Measurements from ENCODE around the gene NUP188.
"Not testable (repeated sequence)": the region's sequence is repeated elsewhere in the genome, so short reads cannot be mapped to it uniquely, and the experiment has no call there.

Gene NUP188

DNA sequence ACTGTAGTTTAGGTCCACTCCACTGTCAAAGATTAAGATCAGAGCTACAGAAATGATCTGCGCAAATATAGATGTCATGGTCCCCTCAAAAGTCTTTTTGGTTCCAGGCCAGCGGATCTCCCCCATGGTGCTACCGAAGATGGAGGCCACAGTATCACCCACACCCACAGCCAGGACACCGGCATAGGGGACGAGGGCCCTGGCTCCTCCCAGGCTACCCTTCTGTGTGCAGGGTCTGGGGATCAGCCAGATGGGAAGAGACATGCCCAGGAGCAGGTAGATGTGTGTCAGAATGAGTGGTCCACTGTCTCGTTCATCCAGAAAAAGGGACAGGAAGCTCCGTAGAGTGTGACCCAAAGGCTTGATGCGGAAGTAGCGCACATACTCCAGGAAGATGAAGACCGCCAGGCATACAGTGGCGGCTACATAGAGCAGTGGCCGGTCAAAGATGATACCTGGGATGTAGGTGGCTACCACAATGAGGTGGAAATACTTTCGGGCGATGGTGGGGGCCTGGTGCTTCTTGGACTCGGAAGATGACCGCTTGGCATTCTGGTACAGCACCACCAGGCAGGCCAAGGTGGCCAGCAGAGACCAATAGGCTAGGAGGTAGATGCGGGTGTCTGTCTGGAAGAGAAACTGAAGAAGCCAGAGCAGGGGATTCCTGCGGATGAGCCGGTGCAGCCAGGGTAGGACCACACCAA, 1.5 kb upstream of the NUP188 start:
- no peak for DNase-seq (ENCODE audit: low read depth, low spot score)
- ChIA-PET POLR2A (no interaction called here), CTCF (interaction anchor here (1.0 to 7.1 kb wide), 2 partner anchors 17 to 18 kb away, joined by 4 to 46 read pairs; no protein-coding TSS in a partner anchor)
- TF ChIP-seq, protein P1, sequence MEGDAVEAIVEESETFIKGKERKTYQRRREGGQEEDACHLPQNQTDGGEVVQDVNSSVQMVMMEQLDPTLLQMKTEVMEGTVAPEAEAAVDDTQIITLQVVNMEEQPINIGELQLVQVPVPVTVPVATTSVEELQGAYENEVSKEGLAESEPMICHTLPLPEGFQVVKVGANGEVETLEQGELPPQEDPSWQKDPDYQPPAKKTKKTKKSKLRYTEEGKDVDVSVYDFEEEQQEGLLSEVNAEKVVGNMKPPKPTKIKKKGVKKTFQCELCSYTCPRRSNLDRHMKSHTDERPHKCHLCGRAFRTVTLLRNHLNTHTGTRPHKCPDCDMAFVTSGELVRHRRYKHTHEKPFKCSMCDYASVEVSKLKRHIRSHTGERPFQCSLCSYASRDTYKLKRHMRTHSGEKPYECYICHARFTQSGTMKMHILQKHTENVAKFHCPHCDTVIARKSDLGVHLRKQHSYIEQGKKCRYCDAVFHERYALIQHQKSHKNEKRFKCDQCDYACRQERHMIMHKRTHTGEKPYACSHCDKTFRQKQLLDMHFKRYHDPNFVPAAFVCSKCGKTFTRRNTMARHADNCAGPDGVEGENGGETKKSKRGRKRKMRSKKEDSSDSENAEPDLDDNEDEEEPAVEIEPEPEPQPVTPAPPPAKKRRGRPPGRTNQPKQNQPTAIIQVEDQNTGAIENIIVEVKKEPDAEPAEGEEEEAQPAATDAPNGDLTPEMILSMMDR (IDR thresholded peaks at IDR 0.05; ENCODE audit: insufficient read depth, low read length, missing control alignments), result no peak
- peak overlapping the region; percentile 97 for H3K4me3 ChIP-seq (ENCODE audit: low read depth, low read length)

DNA sequence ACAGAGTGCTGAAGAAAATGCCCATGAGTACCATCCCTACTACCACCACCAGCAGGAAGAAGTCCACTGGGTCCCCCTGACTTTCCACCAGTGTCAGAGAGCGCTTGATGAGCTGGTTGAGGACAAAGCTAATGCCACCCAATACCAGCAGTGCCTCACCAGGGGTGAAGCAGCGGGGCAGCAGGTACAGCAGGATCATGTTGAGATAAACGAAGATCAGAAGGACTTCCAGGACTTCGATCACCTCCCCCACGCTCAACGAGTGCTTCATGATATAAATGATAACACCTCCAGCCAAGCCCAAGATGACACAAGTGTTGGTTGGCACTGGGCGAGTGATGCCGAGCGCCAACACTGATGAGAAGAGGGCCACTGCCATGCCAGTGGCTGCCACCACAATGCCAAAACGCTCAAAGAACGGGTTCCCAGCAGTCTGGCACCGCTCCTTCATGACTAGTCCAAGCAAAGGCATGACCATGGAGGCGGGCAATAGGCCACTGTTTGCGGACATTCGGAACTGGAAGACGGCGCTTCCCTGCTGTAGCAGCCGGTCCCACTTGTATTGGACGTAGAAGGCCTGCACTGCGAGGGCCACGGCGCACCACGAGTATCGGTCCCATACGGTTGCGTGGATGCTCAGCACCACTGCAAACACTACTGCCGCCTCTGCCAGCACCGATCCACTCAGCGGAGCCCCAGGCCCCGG, 775 bp upstream of the NUP188 start:
- TF ChIP-seq, protein P1 (IDR thresholded peaks at IDR 0.05; ENCODE audit: insufficient read depth, low read length, missing control alignments), result no peak
- DNase-seq (ENCODE audit: low read depth, low spot score), result no peak
- ChIA-PET CTCF (interaction anchor here (1.0 kb wide), 1 partner anchor 18 kb away, joined by 4 read pairs; no protein-coding TSS in a partner anchor), POLR2A (interaction anchor here (0.8 kb wide), 1 partner anchor 24 kb away, joined by 3 read pairs; no protein-coding TSS in a partner anchor)
- peak overlapping the region; percentile 97 for H3K4me3 ChIP-seq (ENCODE audit: low read depth, low read length)

DNA sequence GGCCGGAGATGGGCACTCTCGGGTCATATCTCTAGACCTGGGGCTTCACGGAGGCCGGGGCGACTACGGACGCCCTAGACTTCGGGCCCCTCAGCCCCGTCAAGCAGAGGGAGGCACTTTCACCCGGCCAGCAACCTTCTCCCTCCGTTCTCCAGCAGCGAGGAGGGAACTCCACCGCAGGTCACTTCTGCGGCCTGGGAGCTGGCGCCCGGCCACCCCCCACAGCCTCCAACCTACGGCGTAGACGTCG, 297 bp upstream of the NUP188 start:
- POLR2A ChIA-PET, result interaction anchor here (0.8 kb wide), 1 partner anchor 25 kb away, joined by 3 read pairs; no protein-coding TSS in a partner anchor
- CTCF ChIA-PET, result interaction anchor here (1.0 kb wide), 1 partner anchor 19 kb away, joined by 4 read pairs; no protein-coding TSS in a partner anchor
- no peak for DNase-seq (ENCODE audit: low read depth, low spot score)

DNA sequence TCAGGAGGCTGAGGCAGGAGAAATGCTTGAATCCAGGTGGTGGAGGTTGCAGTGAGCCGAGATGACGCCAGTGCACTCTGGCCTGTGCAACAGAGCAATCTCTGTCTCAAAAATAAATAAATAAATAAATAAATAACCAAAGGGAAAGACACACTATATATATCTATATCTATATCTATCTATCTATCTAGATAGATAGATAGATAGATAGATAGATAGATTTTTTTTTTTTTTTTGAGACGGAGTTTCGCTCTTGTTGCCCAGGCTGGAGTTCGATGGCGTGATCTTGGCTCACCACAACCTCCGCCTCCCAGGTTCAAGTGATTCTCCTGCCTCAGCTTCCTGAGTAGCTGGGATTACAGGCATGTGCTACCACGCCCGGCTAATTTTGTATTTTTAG, 13.9 kb downstream of the NUP188 start:
- POLR2A ChIA-PET; H3K4me3 ChIP-seq (ENCODE audit: low read depth, low read length); DNase-seq (ENCODE audit: low read depth, low spot score): not testable (repeated sequence)
- CTCF ChIA-PET, result interaction anchor here (2.5 kb wide), 1 partner anchor 12 kb away, joined by 12 read pairs; no protein-coding TSS in a partner anchor

More for the DNA sequence above, 297 bp upstream of the NUP188 start:
- TF ChIP-seq, protein P1 (IDR thresholded peaks at IDR 0.05; ENCODE audit: insufficient read depth, low read length, missing control alignments), result no peak
- H3K4me3 ChIP-seq (ENCODE audit: low read depth, low read length), result peak overlapping the region; percentile 97

- no peak overlapping the region for H3K4me3 ChIP-seq (ENCODE audit: low read depth, low read length)
- POLR2A ChIA-PET, result no interaction called here
- DNase-seq (ENCODE audit: low read depth, low spot score), result no peak
- TF ChIP-seq, protein P1 (IDR thresholded peaks at IDR 0.05; ENCODE audit: insufficient read depth, low read length, missing control alignments), result no peak
- CTCF ChIA-PET, result interaction anchor here (1.0 kb wide), 1 partner anchor 108 kb away, joined by 3 read pairs; no protein-coding TSS in a partner anchor
These were observed 22.0 kb downstream of the NUP188 start for GRCh38 chr9:128969491-128969890.

DNA sequence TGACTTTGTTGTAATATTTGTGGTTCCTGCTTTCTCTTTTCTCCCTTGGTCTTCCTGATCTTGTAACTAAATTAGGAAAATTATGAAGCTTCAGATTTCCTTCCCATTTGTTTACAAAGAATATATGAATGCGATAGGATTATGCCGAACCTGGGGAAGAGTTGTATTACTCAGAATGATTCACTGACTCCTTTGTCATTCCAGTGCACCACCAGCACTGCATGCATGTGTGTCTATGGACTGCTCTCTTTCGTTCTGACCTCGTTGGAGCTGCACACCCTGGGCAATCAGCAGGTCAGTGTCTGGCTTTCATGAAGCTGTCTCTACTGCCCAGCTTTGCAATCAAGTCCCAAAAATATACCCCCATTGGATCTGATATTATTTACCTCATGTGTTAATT, 25.5 kb downstream of the NUP188 start:
- no peak overlapping the region for H3K4me3 ChIP-seq (ENCODE audit: low read depth, low read length)
- POLR2A ChIA-PET, result interaction anchor here (0.7 kb wide), 1 partner anchor 84 kb away, joined by 3 read pairs; no protein-coding TSS in a partner anchor
- TF ChIP-seq, protein P1 (IDR thresholded peaks at IDR 0.05; ENCODE audit: insufficient read depth, low read length, missing control alignments), result no peak
- CTCF ChIA-PET, result interaction anchor here (1.3 to 2.1 kb wide), 7 partner anchors 9 to 56 kb away, joined by 3 to 10 read pairs (median 4); partner anchors contain the start of gene SH3GLB2
- DNase-seq (ENCODE audit: low read depth, low spot score), result no peak

Measured in AG04449 (cell line).